ENCODE data around the gene RHEBL1.

The RHEBL1 gene

DNA sequence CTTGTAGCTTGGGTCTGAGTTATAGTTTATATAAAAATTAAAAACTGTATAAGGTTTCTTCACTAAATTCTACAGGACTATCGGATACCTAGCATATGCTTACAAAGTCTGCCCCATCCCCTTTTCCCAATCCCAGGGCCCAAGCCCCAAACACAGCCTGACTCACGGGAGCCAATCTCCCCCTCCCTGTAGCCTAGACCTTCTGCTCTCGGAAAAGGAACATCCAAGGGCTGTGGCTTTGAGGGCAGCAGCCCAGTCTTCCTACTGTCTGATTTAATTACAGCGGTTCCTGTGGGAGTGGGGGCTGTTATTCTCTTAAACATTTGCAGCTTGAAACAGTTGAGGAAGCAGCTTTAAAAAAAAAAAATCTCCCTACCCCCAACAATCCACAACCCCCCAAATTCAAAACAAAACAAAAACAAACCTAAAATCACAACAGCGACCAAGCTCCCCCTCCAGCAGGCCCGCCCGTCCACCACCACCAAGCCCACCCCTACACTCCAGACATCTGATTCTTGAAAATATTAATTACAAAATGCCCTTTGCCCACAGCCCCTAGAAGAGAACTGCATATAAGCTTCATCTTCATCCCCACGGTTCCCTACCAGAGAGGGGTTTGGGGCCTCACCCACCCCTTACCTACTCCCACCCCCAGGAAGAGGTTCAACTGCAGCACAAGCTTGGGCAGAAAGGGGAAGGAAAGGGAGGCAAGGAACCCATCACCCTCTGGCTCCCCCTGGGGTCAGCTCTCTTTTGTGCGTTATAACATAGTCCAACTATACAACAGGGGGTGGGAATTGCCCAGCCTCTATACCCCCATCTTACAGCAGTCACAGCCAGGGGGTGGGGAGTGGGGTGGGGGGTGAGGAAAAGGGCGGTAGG is 50.1 kb downstream of the RHEBL1 start:
- no peak for DNase-seq (ENCODE audit: low read depth)

DNA sequence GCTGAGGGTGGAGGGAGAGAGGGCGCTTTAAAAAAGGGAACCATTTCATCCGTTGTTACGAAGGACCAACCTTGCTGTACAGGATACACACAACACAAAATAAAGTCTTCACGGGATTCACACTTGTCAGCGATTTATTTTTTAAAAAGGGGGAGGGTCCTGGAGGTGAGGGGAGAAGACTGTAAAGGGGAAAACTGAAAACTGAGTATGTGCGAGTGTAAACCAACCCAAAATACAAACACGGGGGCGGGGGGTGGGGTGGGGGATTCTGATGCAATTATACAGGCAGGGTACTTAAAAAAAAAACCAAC is 50.7 kb downstream of the RHEBL1 start:
- no peak for DNase-seq (ENCODE audit: low read depth)

DNA sequence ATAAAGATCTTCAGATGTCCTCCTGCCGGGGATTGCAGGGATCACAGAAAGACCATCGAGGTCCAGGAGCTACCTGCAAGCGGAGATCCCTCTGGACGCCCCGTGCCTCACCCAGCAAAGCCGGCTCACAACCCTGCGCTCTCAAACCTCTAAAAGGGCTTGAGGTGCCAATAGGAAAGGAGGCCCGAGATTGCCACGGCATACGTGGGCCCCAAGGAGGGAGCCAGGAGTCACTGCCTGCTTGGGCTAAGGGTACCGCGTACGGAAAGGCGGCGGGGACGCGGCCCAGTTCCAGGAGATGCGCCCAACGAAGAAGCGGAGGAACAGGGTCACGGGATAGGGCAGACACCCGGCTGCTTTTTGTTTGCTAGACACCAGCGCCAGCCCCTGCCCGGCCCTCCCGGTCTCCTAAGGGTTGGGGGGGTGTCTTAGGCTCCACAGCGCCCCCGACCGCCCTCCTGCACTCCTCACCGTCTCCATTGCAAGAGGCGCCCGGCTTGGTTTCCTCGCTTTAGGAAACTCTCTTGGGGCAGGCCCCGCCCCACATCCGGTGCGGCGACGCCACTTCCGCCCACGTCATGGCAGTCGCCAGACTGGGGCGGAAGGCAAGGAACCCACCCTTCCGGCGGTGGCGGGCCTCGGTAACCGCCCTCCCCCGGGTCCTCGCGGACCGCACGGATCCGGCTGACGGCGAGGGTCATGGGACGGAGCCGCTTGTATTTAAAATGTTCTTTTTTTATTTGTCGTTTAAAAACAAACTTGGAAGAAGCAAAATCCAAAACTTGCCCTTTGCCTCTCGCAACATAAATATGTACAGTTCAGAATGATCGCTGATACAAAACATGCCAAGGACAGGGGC is 51.3 kb downstream of the RHEBL1 start, which contains the start of gene PRKAG1:
Gene PRKAG1 (minus strand): TSS at position 516 of the 859 bp plus-strand sequence. CDS start 36 bp downstream, at position 480.
- DNase-seq (ENCODE audit: low read depth) = peak; percentile 90

DNA sequence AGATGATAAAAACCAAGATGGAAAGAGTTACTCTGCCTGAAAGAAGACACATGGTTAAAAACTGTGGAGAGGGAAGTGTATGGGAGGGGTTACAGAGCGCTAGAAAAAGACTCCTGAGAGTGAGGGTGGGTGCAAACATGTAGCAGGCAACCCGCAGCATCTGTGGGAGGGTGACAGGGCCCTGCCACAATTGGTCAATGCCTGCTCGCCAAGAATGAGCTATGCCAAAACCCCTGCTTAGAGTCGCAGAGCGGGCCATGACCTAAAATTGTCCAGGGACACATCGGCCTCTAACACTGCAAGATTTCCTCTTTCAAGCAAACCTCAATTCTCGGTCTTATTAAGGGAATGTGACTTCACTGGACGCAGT is 51.9 kb downstream of the RHEBL1 start:
- no peak for DNase-seq (ENCODE audit: low read depth)

DNA sequence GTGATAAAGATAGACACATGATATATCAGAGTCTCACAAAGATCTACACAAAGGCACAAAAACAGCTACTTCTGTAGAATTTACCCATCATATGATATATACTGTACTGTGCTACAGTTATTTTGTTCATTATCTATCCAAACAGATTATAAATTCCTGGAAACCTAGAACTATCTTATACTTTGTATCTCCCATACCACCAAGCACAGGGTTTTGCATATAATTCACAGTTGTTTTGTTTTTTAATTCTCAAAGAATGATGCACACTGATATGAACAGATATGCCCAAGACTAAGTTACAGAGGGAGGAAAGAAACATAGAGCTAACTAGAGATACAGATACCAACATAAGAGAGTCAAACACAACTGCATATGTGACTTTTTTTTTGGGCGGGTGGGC is 54.6 kb downstream of the RHEBL1 start:
- no peak for DNase-seq (ENCODE audit: low read depth)
